Measurements from ENCODE around the gene KLF1.

DNA sequence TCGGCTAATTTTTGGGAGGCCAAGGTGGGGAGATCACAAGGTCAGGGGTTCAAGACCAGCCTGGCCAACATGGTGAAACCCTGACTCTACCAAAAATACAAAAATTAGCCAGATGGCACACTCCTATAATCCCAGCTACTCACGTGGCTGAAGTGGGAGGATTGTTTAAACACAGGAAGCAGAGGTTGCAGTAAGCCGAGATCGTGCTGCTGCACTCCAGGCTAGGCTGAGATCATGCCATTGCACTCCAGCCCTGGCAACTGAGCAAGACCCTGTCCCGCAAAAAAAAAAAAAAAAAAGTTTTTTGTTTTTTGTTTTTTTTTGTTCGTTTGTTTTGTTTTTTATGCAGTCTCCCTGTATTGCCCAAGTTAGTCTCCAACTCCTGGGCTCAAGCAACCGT lies 27.5 kb downstream of the KLF1 start:
- no peak for TF ChIP-seq CTCF (IDR thresholded peaks at IDR 0.05 in 2 of 3, conservative IDR thresholded peaks at IDR 0.05 in 1 of 3; ENCODE audit: borderline replicate concordance in 1 of 3, insufficient read depth in 1 of 3, low read depth in 2 of 3, low read length in 2 of 3)
- TF ChIP-seq, protein P1, sequence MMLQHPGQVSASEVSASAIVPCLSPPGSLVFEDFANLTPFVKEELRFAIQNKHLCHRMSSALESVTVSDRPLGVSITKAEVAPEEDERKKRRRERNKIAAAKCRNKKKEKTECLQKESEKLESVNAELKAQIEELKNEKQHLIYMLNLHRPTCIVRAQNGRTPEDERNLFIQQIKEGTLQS (IDR thresholded peaks at IDR 0.05) = no peak
- TF ChIP-seq POLR2A (IDR thresholded peaks at IDR 0.05; ENCODE audit: borderline replicate concordance, extremely low read depth, insufficient read depth, insufficient read length) = no peak
